NB4 (cell line): Measurements from ENCODE around the gene AGFG1.
"Not testable (repeated sequence)": the region's sequence is repeated elsewhere in the genome, so short reads cannot be mapped to it uniquely, and the experiment has no call there.

ENCODE experiments used
- DNase-seq: peaks from one replicate; pipeline ENCODE4 v3.0.0; 2010; ENCODE audit warnings: low read depth
- H3K4me3 ChIP-seq: one replicate; pipeline ENCODE4 v1.5.1; 2011; ENCODE audit warnings: mild to moderate bottlenecking, low read depth, low read length, moderate library complexity
- CTCF ChIP-seq: IDR thresholded peaks from one replicate; pipeline ENCODE4 v1.5.1; 2012; ENCODE audit warnings: low read depth, low read length
- MAX ChIP-seq: IDR thresholded peaks from 2 replicates; pipeline ENCODE4 v1.6.1; 2011; ENCODE audit warnings: low read depth, low read length
- MYC ChIP-seq: IDR thresholded peaks from 2 replicates; pipeline ENCODE4 v1.6.1; 2011; ENCODE audit warnings: low read depth, low read length
- POLR2A ChIP-seq: IDR thresholded peaks from 2 replicates; pipeline ENCODE4 v1.6.1; 2011; ENCODE audit warnings: mild to moderate bottlenecking; ENCODE audit not compliant: insufficient read length; ENCODE audit errors: extremely low read depth

AGFG1 gene

DNA sequence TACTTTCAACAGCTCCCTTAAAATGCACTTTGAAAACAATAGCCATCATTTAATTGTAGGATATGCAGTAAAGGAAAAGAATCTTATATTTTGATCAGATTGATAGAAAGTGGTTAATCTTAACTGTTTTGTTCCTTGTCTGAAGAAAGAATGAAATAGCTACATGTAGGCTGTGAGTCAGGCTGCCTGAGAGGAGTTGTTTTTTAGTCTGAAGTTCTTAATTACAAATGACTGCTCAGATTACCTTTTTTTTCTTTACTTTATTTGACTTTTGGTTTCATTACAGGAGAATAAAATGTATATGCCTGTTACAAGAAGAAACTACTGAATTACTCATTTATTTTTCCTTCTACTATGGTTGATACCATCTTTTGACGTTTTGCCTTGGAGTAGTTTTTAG is 56.8 kb downstream of the AGFG1 start:
- no peak for DNase-seq
- H3K4me3 ChIP-seq = no peak overlapping the region
- no peak for TF ChIP-seq CTCF
- TF ChIP-seq MAX = no peak
- TF ChIP-seq POLR2A = no peak
- no peak for TF ChIP-seq MYC

DNA sequence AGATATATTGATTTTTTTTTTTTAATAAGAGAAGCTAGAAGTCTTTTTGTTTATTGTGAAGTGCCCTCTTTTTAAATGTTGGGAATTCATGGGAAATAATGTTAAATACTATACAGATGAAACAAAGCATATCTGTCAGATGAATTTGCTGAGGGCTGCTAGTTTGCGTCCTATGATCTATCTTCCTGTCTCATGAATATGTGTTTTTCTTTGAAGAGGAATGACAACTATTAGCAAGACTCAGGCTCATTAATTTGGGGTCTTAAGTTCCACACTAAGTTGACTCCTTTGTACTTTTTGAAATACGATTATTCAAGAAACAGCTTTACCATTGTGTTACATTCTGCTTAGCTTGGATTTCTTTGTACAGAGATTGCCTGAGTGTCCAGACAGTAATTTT is 57.9 kb downstream of the AGFG1 start:
- DNase-seq = no peak
- TF ChIP-seq MAX (no peak), CTCF (no peak), MYC (no peak), POLR2A (no peak)

DNA sequence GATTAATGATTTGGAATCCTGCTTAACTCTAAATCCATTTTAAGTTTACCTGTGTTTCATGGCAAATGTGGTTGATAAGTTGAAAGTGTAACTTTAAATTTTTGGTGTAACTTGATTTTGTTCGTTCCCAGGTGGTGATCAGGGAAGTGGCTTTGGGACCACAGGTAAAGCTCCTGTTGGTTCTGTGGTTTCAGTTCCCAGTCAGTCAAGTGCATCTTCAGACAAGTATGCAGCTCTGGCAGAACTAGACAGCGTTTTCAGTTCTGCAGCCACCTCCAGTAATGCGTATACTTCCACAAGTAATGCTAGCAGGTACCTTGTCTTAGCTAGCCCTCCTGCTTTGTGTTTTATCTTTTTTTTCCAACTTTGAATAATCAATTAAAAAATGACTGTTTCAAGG is 62.8 kb downstream of the AGFG1 start:
- TF ChIP-seq POLR2A (no peak), MAX (no peak), CTCF (no peak), MYC (no peak)
- no peak overlapping the region for H3K4me3 ChIP-seq
- no peak for DNase-seq

More for the DNA sequence above, 57.9 kb downstream of the AGFG1 start:
- no peak overlapping the region for H3K4me3 ChIP-seq

GRCh38 chr2:227536445-227536844 is 64.5 kb downstream of the AGFG1 start:
- H3K4me3 ChIP-seq = no peak overlapping the region
- no peak for DNase-seq
- no peak for TF ChIP-seq POLR2A
- TF ChIP-seq MAX = no peak
- TF ChIP-seq CTCF = no peak
- no peak for TF ChIP-seq MYC

- H3K4me3 ChIP-seq = no peak overlapping the region
- no peak for TF ChIP-seq CTCF
- TF ChIP-seq POLR2A = no peak
- TF ChIP-seq MYC = no peak
- no peak for TF ChIP-seq MAX
- DNase-seq = no peak
Measured at GRCh38 chr2:227539465-227539956, 67.6 kb downstream of the AGFG1 start.

DNA sequence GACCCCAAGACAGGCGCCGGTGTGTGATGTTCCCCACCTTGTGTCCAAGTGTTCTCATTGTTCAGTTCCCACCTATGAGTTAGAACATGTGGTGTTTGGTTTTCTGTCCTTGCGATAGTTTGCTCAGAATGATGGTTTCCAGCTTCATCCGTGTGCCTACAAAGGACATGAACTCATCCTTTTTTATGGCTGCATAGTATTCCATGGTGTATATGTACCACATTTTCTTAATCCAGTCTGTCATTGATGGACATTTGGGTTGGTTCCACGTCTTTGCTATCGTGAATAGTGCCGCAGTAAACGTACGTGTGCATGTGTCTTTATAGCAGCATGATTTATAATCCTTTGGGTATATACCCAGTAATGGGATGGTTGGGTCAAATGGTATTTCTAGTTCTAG is 68.4 kb downstream of the AGFG1 start:
- not testable (repeated sequence) for DNase-seq, H3K4me3 ChIP-seq
